HepG2 (cell line): ENCODE results near the gene GDE1. TPM values are rescaled to one million over a fixed set of nuclear protein-coding genes. Genes with fewer than 3 reads are reported as not detected.

Experiments used
- ATAC-seq: fragments of 200-7000 bp; cut with Tn5 transposase; 3 replicates; pipeline ENCODE4 v1.9.1; 2020; ENCODE audit warnings: mild to moderate bottlenecking, moderate library complexity
- BruUV-seq: library from RNA; stranded (reverse); fragments of 400-500 nt; replicated peaks from 2 replicates; lab custom pipeline; 2021; lab: Mats Ljungman, UMichigan
- CTCF ChIA-PET: fragments of 300-600 bp; formaldehyde crosslinking; extraction: SDS; loops from one replicate; lab custom pipeline; 2021; ENCODE audit warnings: low total read pairs, inconsistent platforms, low intra/inter-chr PET ratio; lab: Yijun Ruan, JAX
- POLR2A ChIA-PET: fragments of 350-600 bp; sonication (Branson Sonifier 250); formaldehyde crosslinking; loops from one replicate; lab custom pipeline; 2020; ENCODE audit warnings: antibody characterized with exemption, inconsistent platforms; lab: Yijun Ruan, JAX
- DNase-seq: peaks from one replicate; pipeline ENCODE4 v3.0.0-alpha.2; 2015; ENCODE audit warnings: low spot score
- FAIRE-seq: peaks from 3 replicates; lab custom pipeline; 2011; peaks lifted over from hg19 to GRCh38; lab: Jason Lieb, UNC
- H2AFZ ChIP-seq: one replicate; pipeline ENCODE4 v1.6.1; 2011; ENCODE audit warnings: low read length, inconsistent platforms
- H3K27ac ChIP-seq: fragments of 300-600 bp; 3 replicates; pipeline ENCODE4 v1.8.0; 2011; ENCODE audit warnings: mixed run types, mild to moderate bottlenecking, mixed read lengths, low read length, inconsistent platforms; ENCODE audit not compliant: insufficient read depth; ENCODE audit errors: extremely low read length
- H3K27me3 ChIP-seq, 2 experiments: fragments of 200-600 bp in 1 of 2; 2 replicates in 1 of 2; 3 replicates in 1 of 2; pipeline versions ENCODE4 v1.6.0 to v1.8.0; 2011; ENCODE audit warnings: low read length in 2 of 2, mild to moderate bottlenecking in 2 of 2, moderate library complexity in 2 of 2, inconsistent platforms in 1 of 2; ENCODE audit not compliant: insufficient read depth in 2 of 2, control insufficient read depth in 1 of 2
- H3K36me3 ChIP-seq, 2 experiments: fragments of 200-600 bp in 1 of 2; replicated peaks in 1 of 2; 2 replicates in 1 of 2; 3 replicates in 1 of 2; pipeline versions ENCODE4 v1.5.1 to v1.8.0; 2011; ENCODE audit warnings: low read length in 2 of 2, inconsistent platforms in 1 of 2; ENCODE audit not compliant: insufficient read depth in 2 of 2, control insufficient read depth in 1 of 2
- H3K4me1 ChIP-seq: 2 replicates; pipeline ENCODE4 v1.5.1; 2012; ENCODE audit warnings: low read length, inconsistent platforms; ENCODE audit not compliant: insufficient read depth
- H3K4me2 ChIP-seq: 2 replicates; pipeline ENCODE4 v1.6.0; 2011; ENCODE audit warnings: low read depth, low read length, inconsistent platforms
- H3K4me3 ChIP-seq, 3 experiments: fragments of 200-600 bp in 1 of 3; sonication (generic), shearing (Covaris generic) in 1 of 3; replicated peaks in 1 of 3; 2 replicates each; pipeline ENCODE4 v1.5.1; 2011 to 2016; ENCODE audit warnings: low read length in 3 of 3, inconsistent platforms in 2 of 3, low read depth in 2 of 3, mild to moderate bottlenecking in 2 of 3, control low read depth in 1 of 3, mixed read lengths in 1 of 3; ENCODE audit not compliant: insufficient read depth in 1 of 3
- H3K79me2 ChIP-seq: one replicate; pipeline ENCODE4 v1.6.1; 2011; ENCODE audit warnings: low read length, inconsistent platforms; ENCODE audit not compliant: insufficient read depth
- H3K9ac ChIP-seq: 2 replicates; pipeline ENCODE4 v1.6.0; 2011; ENCODE audit warnings: mild to moderate bottlenecking, low read depth, low read length, inconsistent platforms; ENCODE audit not compliant: insufficient read depth
- H3K9me3 ChIP-seq: 2 replicates; pipeline ENCODE4 v1.5.1; 2012; ENCODE audit warnings: mild to moderate bottlenecking, low read length
- H4K20me1 ChIP-seq: 2 replicates; pipeline ENCODE4 v1.6.0; 2011; ENCODE audit warnings: inconsistent platforms, mild to moderate bottlenecking, low read length, moderate library complexity; ENCODE audit not compliant: insufficient read depth
- ADNP ChIP-seq: sonication (generic); formaldehyde crosslinking; IDR thresholded peaks from 2 replicates; pipeline ENCODE4 v1.4.0; 2020; ENCODE audit warnings: missing genetic modification reagents
- ARNT ChIP-seq: fragments of 450-650 bp; IDR thresholded peaks from 2 replicates; pipeline ENCODE4 v1.6.1; 2017
- CBX1 ChIP-seq: IDR thresholded peaks from one replicate; pipeline ENCODE4 v1.6.1; 2016; ENCODE audit warnings: antibody characterized with exemption, low read depth
- ETV6 ChIP-seq: sonication (generic); formaldehyde crosslinking; conservative IDR thresholded peaks from 2 replicates; pipeline ENCODE4 v1.4.0; 2020; ENCODE audit warnings: missing genetic modification reagents
- FOXC1 ChIP-seq: sonication (generic); formaldehyde crosslinking; IDR thresholded peaks from 2 replicates; pipeline ENCODE4 v1.8.0; 2022; ENCODE audit warnings: mild to moderate bottlenecking, missing genetic modification reagents, borderline replicate concordance
- PRPF4 ChIP-seq: fragments of 200-400 bp; formaldehyde crosslinking; IDR thresholded peaks from 2 replicates; pipeline ENCODE4 v1.6.1; 2016; ENCODE audit warnings: low read length, low read depth; ENCODE audit not compliant: poor library complexity, severe bottlenecking
- SAP130 ChIP-seq: IDR thresholded peaks from 2 replicates; pipeline ENCODE4 v1.6.1; 2016; ENCODE audit warnings: low read depth
- THRA ChIP-seq: sonication (generic); formaldehyde crosslinking; IDR thresholded peaks from 2 replicates; pipeline ENCODE4 v1.4.0; 2020; ENCODE audit warnings: missing genetic modification reagents, borderline replicate concordance
- ZFP36L1 ChIP-seq: sonication (generic); formaldehyde crosslinking; IDR thresholded peaks from 2 replicates; pipeline ENCODE4 v1.8.0; 2022; ENCODE audit warnings: mild to moderate bottlenecking, missing genetic modification reagents, moderate library complexity
- ZFP41 ChIP-seq: sonication (generic); formaldehyde crosslinking; IDR thresholded peaks from 2 replicates; pipeline ENCODE4 v1.4.0; 2020; ENCODE audit warnings: mild to moderate bottlenecking, missing genetic modification reagents, borderline replicate concordance
- ZNF275 ChIP-seq: sonication (generic); formaldehyde crosslinking; IDR thresholded peaks from 2 replicates; pipeline ENCODE4 v1.8.0; 2022; ENCODE audit warnings: missing genetic modification reagents, mild to moderate bottlenecking, inconsistent platforms, borderline replicate concordance
- ZNF460 ChIP-seq: sonication (generic); formaldehyde crosslinking; IDR thresholded peaks from 2 replicates; pipeline ENCODE4 v1.5.1; 2020; ENCODE audit warnings: missing genetic modification reagents, mild to moderate bottlenecking, borderline replicate concordance
- ZNF703 ChIP-seq: sonication (generic); formaldehyde crosslinking; IDR thresholded peaks from 2 replicates; pipeline ENCODE4 v1.5.1; 2020; ENCODE audit warnings: missing genetic modification reagents, mild to moderate bottlenecking, moderate library complexity, borderline replicate concordance
- WGBS: methylation state at CpG from one replicate; pipeline ENCODE4 v1.1.6; 2017; ENCODE audit warnings: low lambda C conversion rate; 5-methylcytosine and 5-hydroxymethylcytosine counted together
- in situ Hi-C: cut with HindIII; loops from 2 replicates; pipeline ENCODE4 v1.10.0; 2017; ENCODE audit warnings: low pct_unique_long_range_greater_than_20kb; ENCODE audit not compliant: extremely low pct_ligation_motif_present
- intact Hi-C: fragments of 100-400 bp; cut with micrococcal nuclease; formaldehyde crosslinking; loops from one replicate; pipeline ENCODE4 v1.10.0; 2022; ENCODE audit not compliant: unreplicated experiment
- polyA plus RNA-seq, 8 experiments: library from polyadenylated mRNA; depleted of rRNA in 3 of 8; stranded (reverse) in 7 of 8; unstranded in 1 of 8; fragments of >200 nt; fragmentation: Illumina TruSeq in 4 of 8; extraction: Trizol in 4 of 8; gene quantifications; 2 replicates each; pipeline versions ENCODE4 v1.2.1 to v1.2.3, GENCODE V29; 2011 to 2016; ENCODE audit warnings: low read depth in 4 of 8, missing spikeins in 1 of 8, mixed read lengths in 1 of 8; ENCODE audit not compliant: insufficient read depth in 1 of 8
- total RNA-seq, 5 experiments: library from RNA; depleted of rRNA; stranded (reverse); fragments of >200 nt; fragmentation: Illumina TruSeq; extraction: Trizol; gene quantifications; 2 replicates each; pipeline ENCODE4 v1.2.3, GENCODE V29; 2016; ENCODE audit warnings: low read depth in 1 of 5
- TF ChIP-seq, protein P1 (sequence below): sonication (generic); formaldehyde crosslinking; IDR thresholded peaks from 2 replicates; pipeline ENCODE4 v1.9.0; 2021; ENCODE audit warnings: missing genetic modification reagents, mild to moderate bottlenecking, borderline replicate concordance

GDE1 gene
- total and polyA plus RNA-seq, 2 of the 13 experiments (the other 11 are each of a cell fraction or from before 2014, with no cell fraction given): 35.9 to 59.0 TPM

DNA sequence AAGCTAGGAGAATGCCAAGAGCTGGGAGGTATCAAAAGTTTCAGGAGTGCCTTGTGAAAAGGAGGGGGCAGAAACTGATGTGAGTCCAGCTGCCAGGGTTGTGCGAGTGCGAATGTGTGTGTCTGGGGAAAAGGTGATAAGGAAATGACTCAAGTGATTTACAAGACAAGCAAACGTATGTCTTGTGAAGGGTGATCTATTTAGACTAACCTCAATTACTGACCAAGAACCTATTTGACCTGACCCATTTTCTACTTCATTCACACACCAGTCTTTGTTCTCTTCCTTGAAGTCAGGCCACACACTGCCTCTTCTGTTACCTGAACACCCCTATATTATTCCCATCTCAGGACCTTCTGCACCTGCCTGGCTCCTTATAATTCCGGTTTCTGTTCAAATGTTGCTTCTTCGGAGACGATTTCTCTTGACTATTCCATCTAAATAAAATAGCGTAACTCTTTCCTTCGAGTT lies 1.0 kb downstream of the GDE1 start (continued):
- no peak for TF ChIP-seq THRA (CRISPR knock-in tag)
- TF ChIP-seq, protein P1, sequence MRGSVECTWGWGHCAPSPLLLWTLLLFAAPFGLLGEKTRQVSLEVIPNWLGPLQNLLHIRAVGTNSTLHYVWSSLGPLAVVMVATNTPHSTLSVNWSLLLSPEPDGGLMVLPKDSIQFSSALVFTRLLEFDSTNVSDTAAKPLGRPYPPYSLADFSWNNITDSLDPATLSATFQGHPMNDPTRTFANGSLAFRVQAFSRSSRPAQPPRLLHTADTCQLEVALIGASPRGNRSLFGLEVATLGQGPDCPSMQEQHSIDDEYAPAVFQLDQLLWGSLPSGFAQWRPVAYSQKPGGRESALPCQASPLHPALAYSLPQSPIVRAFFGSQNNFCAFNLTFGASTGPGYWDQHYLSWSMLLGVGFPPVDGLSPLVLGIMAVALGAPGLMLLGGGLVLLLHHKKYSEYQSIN (CRISPR knock-in tag): no peak

DNA sequence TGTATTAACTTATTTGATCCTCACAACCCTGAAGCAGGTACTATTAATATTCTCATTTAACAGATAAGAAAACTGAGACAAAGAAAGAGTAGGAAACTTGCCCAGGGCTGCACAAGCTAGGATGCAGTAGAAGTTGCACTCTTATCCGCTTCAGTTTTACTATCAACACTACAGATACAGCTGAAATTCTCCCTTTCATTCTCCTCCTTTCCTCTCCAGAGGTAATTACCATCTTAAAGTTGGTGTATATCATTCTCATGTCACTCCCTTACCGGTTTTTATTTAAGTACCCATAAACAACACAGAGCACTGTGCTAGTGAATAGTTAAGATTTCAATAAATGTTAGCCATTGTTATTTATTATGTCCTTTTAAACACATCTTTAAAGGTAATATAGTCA lies 3.5 kb downstream of the GDE1 start:
- in situ Hi-C loops (no loop called here), intact Hi-C loops (no loop called here)
- Histone ChIP-seq H3K27ac (no peak overlapping the region), H2AFZ (no peak overlapping the region), H3K36me3 (peaks cover 6 to 21% of the 10 kb centered on the region in 2 experiments), H3K9ac (no peak overlapping the region), H3K4me3 (no peak overlapping the region), H4K20me1 (no peaks in the 10 kb centered on the region), H3K4me1 (peaks cover 64% of the 10 kb centered on the region), H3K9me3 (no peaks in the 10 kb centered on the region), H3K4me2 (no peak overlapping the region), H3K79me2 (peaks cover 17% of the 10 kb centered on the region), H3K27me3 (no peaks in the 10 kb centered on the region; a peak in 1 of 5 replicates)
- no peak for ATAC-seq
- TF ChIP-seq FOXC1 (CRISPR knock-in tag): no peak
- no peak for TF ChIP-seq ETV6 (CRISPR knock-in tag)
- no peak for TF ChIP-seq ADNP (CRISPR knock-in tag)
- no peak for TF ChIP-seq ZFP41 (CRISPR knock-in tag)
- no peak for TF ChIP-seq CBX1
- no peak for TF ChIP-seq SAP130 (CRISPR knock-in tag)
- no peak for TF ChIP-seq ZNF703 (CRISPR knock-in tag)
- TF ChIP-seq ZFP36L1 (CRISPR knock-in tag): no peak
- no peak for TF ChIP-seq PRPF4
- no peak for TF ChIP-seq ZNF460
- no peak for TF ChIP-seq ZNF275
- TF ChIP-seq ARNT: no peak
- POLR2A ChIA-PET: no interaction called here
- 96% methylated on average over 2 of the region's 2 CpGs for WGBS
- no peak for FAIRE-seq
- DNase-seq: no peak
- CTCF ChIA-PET: no interaction called here
- BruUV-seq: no TSS peak
